Right lobe of liver (tissue), 4 donors: ENCODE measurements around the gene WFDC5.

ENCODE experiments used
- POLR2A ChIP-seq: fragments of 450-650 bp; IDR thresholded peaks from one replicate; pipeline ENCODE4 v1.6.1; 2017; ENCODE audit warnings: antibody characterized with exemption, mild to moderate bottlenecking
- TF ChIP-seq, protein P1 (sequence below), 4 donors: fragments of 200-600 bp in 3 of 4; fragments of 450-650 bp in 1 of 4; IDR thresholded peaks; one replicate each; pipeline versions ENCODE4 v1.5.1 to v1.8.0; 2016 to 2022; ENCODE audit warnings: antibody characterized with exemption in 4 of 4, mild to moderate bottlenecking in 2 of 4
- donor health status: DM: no; HTN: no; CAD: no.
- donor health status: DM: no; HTN: no; CAD: no.
- donor health status: DM: no; HTN: yes; CAD: no.

DNA sequence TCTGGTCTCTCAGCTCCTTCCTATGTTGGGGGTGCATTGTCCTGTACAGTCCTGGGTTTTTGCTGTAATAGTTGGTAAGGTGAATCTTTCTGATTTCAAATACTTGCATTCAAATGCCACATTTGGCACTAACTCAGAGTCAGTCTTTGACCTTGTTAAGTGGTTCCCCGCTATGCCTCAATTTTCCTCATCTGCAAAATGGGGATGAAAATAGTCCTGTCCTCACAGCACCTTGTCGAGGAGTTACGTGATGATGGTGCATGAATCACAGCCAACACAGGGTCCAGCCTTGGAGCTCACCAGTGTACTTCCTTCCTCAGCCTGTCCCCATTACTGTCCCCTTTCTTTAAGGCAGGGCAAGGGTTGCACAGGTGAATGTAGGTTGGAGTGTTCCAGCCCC is 1.1 kb downstream of the WFDC5 start:
- TF ChIP-seq, protein P1, sequence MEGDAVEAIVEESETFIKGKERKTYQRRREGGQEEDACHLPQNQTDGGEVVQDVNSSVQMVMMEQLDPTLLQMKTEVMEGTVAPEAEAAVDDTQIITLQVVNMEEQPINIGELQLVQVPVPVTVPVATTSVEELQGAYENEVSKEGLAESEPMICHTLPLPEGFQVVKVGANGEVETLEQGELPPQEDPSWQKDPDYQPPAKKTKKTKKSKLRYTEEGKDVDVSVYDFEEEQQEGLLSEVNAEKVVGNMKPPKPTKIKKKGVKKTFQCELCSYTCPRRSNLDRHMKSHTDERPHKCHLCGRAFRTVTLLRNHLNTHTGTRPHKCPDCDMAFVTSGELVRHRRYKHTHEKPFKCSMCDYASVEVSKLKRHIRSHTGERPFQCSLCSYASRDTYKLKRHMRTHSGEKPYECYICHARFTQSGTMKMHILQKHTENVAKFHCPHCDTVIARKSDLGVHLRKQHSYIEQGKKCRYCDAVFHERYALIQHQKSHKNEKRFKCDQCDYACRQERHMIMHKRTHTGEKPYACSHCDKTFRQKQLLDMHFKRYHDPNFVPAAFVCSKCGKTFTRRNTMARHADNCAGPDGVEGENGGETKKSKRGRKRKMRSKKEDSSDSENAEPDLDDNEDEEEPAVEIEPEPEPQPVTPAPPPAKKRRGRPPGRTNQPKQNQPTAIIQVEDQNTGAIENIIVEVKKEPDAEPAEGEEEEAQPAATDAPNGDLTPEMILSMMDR (IDR thresholded peaks at IDR 0.05), result no peak
- no peak for TF ChIP-seq POLR2A
